ENCODE data around the gene PAK4.
"Not testable (repeated sequence)": the region's sequence is repeated elsewhere in the genome, so short reads cannot be mapped to it uniquely, and the experiment has no call there.

The PAK4 gene

GRCh38 chr19:39188960-39189359, 63.4 kb downstream of the PAK4 start:
- no peak for DNase-seq

- DNase-seq = no peak
Observed at GRCh38 chr19:39190768-39191167, 65.2 kb downstream of the PAK4 start.

- no peak for DNase-seq
Observed at GRCh38 chr19:39192846-39193245, 67.3 kb downstream of the PAK4 start.

GRCh38 chr19:39193803-39194202, 68.2 kb downstream of the PAK4 start:
- DNase-seq = no peak

- DNase-seq = no peak
Observed at GRCh38 chr19:39194832-39195542, 69.4 kb downstream of the PAK4 start.

- no peak for DNase-seq
Observed at GRCh38 chr19:39195755-39196154, 70.2 kb downstream of the PAK4 start.

- DNase-seq = no peak
Observed at GRCh38 chr19:39196320-39196719, 70.7 kb downstream of the PAK4 start.

GRCh38 chr19:39196860-39197562, 71.4 kb downstream of the PAK4 start, which contains the start of gene NCCRP1:
NCCRP1 (plus strand) TSS chr19:39196964; CDS start chr19:39196983, 19 bp downstream.
- no peak for DNase-seq

- DNase-seq = no peak
Observed at GRCh38 chr19:39197808-39198207, 72.2 kb downstream of the PAK4 start.

- DNase-seq = no peak
Observed at GRCh38 chr19:39199025-39199424, 73.4 kb downstream of the PAK4 start.

GRCh38 chr19:39200066-39200802, 74.6 kb downstream of the PAK4 start:
- no peak for DNase-seq

- no peak for DNase-seq
Observed at GRCh38 chr19:39200803-39201115, 75.2 kb downstream of the PAK4 start.

- no peak for DNase-seq
Observed at GRCh38 chr19:39202998-39203355, 77.4 kb downstream of the PAK4 start.

GRCh38 chr19:39203372-39204341, 78.1 kb downstream of the PAK4 start, which contains the start of gene SYCN:
SYCN (minus strand) TSS chr19:39204263; CDS start chr19:39204254, 9 bp downstream.
- DNase-seq = no peak

GRCh38 chr19:39205449-39205764, 79.8 kb downstream of the PAK4 start:
- DNase-seq = no peak

GRCh38 chr19:39206122-39206521, 80.5 kb downstream of the PAK4 start:
- DNase-seq = no peak

- no peak for DNase-seq
Observed at GRCh38 chr19:39207293-39207836, 81.8 kb downstream of the PAK4 start.

- no peak for DNase-seq
Observed at GRCh38 chr19:39208175-39208795, 82.7 kb downstream of the PAK4 start.

GRCh38 chr19:39209196-39209595, 83.6 kb downstream of the PAK4 start:
- no peak for DNase-seq

- no peak for DNase-seq
Observed at GRCh38 chr19:39211731-39212374, 86.3 kb downstream of the PAK4 start.

- peak in 1 of 2 donors; percentile 7 for DNase-seq
Observed at GRCh38 chr19:39212375-39212742, 86.8 kb downstream of the PAK4 start.

- DNase-seq = not testable (repeated sequence)
Observed at GRCh38 chr19:39215323-39215722, 89.7 kb downstream of the PAK4 start.
